Neural cell (in vitro differentiated cells): ENCODE results near the gene HOXC11. TPM values are rescaled to one million over a fixed set of nuclear protein-coding genes. Genes with fewer than 3 reads are reported as not detected.

Source experiments
- H2AFZ ChIP-seq: fragments of 200-600, 300-800 bp; sonication (generic), shearing (Covaris generic); 2 replicates; pipeline ENCODE4 v1.6.0; 2014; ENCODE audit warnings: low read depth, mild to moderate bottlenecking, antibody characterized with exemption, low read length, moderate library complexity
- H3F3A ChIP-seq: fragments of 200-600 bp; shearing (Covaris generic); 2 replicates; pipeline ENCODE4 v1.6.1; 2016; ENCODE audit warnings: mild to moderate bottlenecking, moderate library complexity, mixed read lengths, antibody characterized with exemption, low read length; ENCODE audit not compliant: insufficient read depth, poor library complexity, severe bottlenecking
- H3K27ac ChIP-seq: fragments of 200-600, 300-800 bp; sonication (generic), shearing (Covaris generic); 2 replicates; pipeline ENCODE4 v1.5.1; 2014; ENCODE audit warnings: mild to moderate bottlenecking, low read length, moderate library complexity
- H3K27me3 ChIP-seq: fragments of 300-800, 200-600 bp; sonication (generic), shearing (Covaris generic); 2 replicates; pipeline ENCODE4 v1.6.0; 2014; ENCODE audit warnings: mild to moderate bottlenecking, low read depth, low read length, moderate library complexity; ENCODE audit not compliant: insufficient read depth
- H3K36me3 ChIP-seq: fragments of 300-800, 200-600 bp; sonication (generic), shearing (Covaris generic); 2 replicates; pipeline ENCODE4 v1.5.1; 2014; ENCODE audit warnings: mild to moderate bottlenecking, antibody characterized with exemption, low read length, moderate library complexity; ENCODE audit not compliant: insufficient read depth
- H3K4me2 ChIP-seq: fragments of 300-800, 200-600 bp; sonication (generic), shearing (Covaris generic); 2 replicates; pipeline ENCODE4 v1.6.0; 2014; ENCODE audit warnings: mild to moderate bottlenecking, low read length
- H3K4me3 ChIP-seq: fragments of 300-800, 200-600 bp; sonication (generic), shearing (Covaris generic); 2 replicates; pipeline ENCODE4 v1.5.1; 2014; ENCODE audit warnings: mild to moderate bottlenecking, low read length, moderate library complexity
- H3K79me2 ChIP-seq: fragments of 200-600 bp; shearing (Covaris generic); replicated peaks from 2 replicates; pipeline ENCODE4 v1.6.0; 2014; ENCODE audit warnings: mild to moderate bottlenecking, low read length, moderate library complexity; ENCODE audit not compliant: insufficient read depth
- H3K9ac ChIP-seq: fragments of 300-800, 200-600 bp; sonication (generic), shearing (Covaris generic); 2 replicates; pipeline ENCODE4 v1.6.1; 2016; ENCODE audit warnings: mild to moderate bottlenecking, low read length, mixed read lengths
- H3K9me2 ChIP-seq: fragments of 200-600 bp; shearing (Covaris generic); 2 replicates; pipeline ENCODE4 v1.6.1; 2016; ENCODE audit warnings: mild to moderate bottlenecking, low read length, mixed read lengths; ENCODE audit not compliant: insufficient read depth
- H3K9me3 ChIP-seq: fragments of 200-600, 300-800 bp; sonication (generic), shearing (Covaris generic); 2 replicates; pipeline ENCODE4 v1.6.1; 2016; ENCODE audit warnings: mild to moderate bottlenecking, mixed run types, low read length, moderate library complexity, mixed read lengths
- H4K20me1 ChIP-seq: fragments of 200-600 bp; shearing (Covaris generic); 2 replicates; pipeline ENCODE4 v1.6.1; 2016; ENCODE audit warnings: mild to moderate bottlenecking, mixed run types; ENCODE audit not compliant: insufficient read depth
- EP300 ChIP-seq: fragments of 450-650 bp; conservative IDR thresholded peaks from 2 replicates; pipeline ENCODE4 v1.6.1; 2014; ENCODE audit warnings: antibody characterized with exemption, mild to moderate bottlenecking, moderate library complexity; ENCODE audit not compliant: poor library complexity, severe bottlenecking
- EZH2 ChIP-seq: fragments of 200-600, 300-800 bp; shearing (Covaris generic), sonication (generic); IDR thresholded peaks from 2 replicates; pipeline ENCODE4 v1.6.1; 2014; ENCODE audit warnings: antibody characterized with exemption, low read length, borderline replicate concordance, mild to moderate bottlenecking; ENCODE audit not compliant: insufficient read depth, poor library complexity, severe bottlenecking
- MXI1 ChIP-seq: fragments of 450-650 bp; conservative IDR thresholded peaks from 2 replicates; pipeline ENCODE4 v1.6.1; 2014; ENCODE audit warnings: antibody characterized with exemption, mild to moderate bottlenecking; ENCODE audit not compliant: poor library complexity, severe bottlenecking
- POLR2AphosphoS5 ChIP-seq: IDR thresholded peaks from 2 replicates; pipeline ENCODE4 v1.6.1; 2012
- RAD21 ChIP-seq: fragments of 450-650 bp; conservative IDR thresholded peaks from 2 replicates; pipeline ENCODE4 v1.6.1; 2014; ENCODE audit warnings: antibody characterized with exemption, mild to moderate bottlenecking, moderate library complexity
- SMC3 ChIP-seq: fragments of 450-650 bp; conservative IDR thresholded peaks from 2 replicates; pipeline ENCODE4 v1.6.1; 2014; ENCODE audit warnings: antibody characterized with exemption, mild to moderate bottlenecking, moderate library complexity; ENCODE audit not compliant: poor library complexity
- TAF1 ChIP-seq: IDR thresholded peaks from 2 replicates; pipeline ENCODE4 v1.6.1; 2012; ENCODE audit warnings: low read depth
- polyA plus RNA-seq: library from polyadenylated mRNA; depleted of rRNA; stranded (reverse); fragments of >200 nt; gene quantifications from 2 replicates; pipeline ENCODE4 v1.2.3, GENCODE V29; 2014
- TF ChIP-seq, protein P1 (sequence below): IDR thresholded peaks from 2 replicates; pipeline ENCODE4 v1.6.1; 2012; ENCODE audit warnings: borderline replicate concordance
- TF ChIP-seq, protein P2 (sequence below): fragments of 450-650 bp; IDR thresholded peaks from 2 replicates; pipeline ENCODE4 v1.5.1; 2014; ENCODE audit warnings: antibody characterized with exemption, mild to moderate bottlenecking, moderate library complexity; ENCODE audit not compliant: poor library complexity, severe bottlenecking

HOXC11 gene
- polyA plus RNA-seq, 1 donor from 2014 or later, result not detected

DNA sequence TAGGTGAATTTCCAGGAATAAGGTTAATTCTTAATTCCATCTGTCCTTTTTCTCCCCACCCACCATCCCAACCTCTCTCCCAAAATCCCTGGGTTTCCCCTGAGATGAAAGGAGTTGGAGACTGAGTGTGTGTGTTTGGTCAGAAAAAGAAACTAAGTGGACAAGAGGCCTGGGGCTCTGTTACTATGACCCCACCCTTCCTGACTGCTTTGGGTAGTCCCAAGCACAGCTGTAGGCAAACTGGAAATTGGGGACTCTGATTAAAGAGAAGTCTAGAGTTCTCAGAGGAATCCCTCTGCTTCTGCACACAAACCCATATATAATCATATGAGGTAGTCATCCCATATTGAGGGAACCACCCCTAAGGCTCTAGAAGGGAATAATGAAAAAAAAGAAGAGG lies 25.2 kb upstream of the HOXC11 start:
- H2AFZ ChIP-seq, result no peak overlapping the region
- H3K4me2 ChIP-seq, result no peak overlapping the region
- TF ChIP-seq TAF1 (no peak), POLR2AphosphoS5 (no peak), RAD21 (no peak), EP300 (no peak), EZH2 (no peak), SMC3 (no peak), MXI1 (no peak)
- TF ChIP-seq, protein P1, sequence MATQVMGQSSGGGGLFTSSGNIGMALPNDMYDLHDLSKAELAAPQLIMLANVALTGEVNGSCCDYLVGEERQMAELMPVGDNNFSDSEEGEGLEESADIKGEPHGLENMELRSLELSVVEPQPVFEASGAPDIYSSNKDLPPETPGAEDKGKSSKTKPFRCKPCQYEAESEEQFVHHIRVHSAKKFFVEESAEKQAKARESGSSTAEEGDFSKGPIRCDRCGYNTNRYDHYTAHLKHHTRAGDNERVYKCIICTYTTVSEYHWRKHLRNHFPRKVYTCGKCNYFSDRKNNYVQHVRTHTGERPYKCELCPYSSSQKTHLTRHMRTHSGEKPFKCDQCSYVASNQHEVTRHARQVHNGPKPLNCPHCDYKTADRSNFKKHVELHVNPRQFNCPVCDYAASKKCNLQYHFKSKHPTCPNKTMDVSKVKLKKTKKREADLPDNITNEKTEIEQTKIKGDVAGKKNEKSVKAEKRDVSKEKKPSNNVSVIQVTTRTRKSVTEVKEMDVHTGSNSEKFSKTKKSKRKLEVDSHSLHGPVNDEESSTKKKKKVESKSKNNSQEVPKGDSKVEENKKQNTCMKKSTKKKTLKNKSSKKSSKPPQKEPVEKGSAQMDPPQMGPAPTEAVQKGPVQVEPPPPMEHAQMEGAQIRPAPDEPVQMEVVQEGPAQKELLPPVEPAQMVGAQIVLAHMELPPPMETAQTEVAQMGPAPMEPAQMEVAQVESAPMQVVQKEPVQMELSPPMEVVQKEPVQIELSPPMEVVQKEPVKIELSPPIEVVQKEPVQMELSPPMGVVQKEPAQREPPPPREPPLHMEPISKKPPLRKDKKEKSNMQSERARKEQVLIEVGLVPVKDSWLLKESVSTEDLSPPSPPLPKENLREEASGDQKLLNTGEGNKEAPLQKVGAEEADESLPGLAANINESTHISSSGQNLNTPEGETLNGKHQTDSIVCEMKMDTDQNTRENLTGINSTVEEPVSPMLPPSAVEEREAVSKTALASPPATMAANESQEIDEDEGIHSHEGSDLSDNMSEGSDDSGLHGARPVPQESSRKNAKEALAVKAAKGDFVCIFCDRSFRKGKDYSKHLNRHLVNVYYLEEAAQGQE, result no peak
- TF ChIP-seq, protein P2, sequence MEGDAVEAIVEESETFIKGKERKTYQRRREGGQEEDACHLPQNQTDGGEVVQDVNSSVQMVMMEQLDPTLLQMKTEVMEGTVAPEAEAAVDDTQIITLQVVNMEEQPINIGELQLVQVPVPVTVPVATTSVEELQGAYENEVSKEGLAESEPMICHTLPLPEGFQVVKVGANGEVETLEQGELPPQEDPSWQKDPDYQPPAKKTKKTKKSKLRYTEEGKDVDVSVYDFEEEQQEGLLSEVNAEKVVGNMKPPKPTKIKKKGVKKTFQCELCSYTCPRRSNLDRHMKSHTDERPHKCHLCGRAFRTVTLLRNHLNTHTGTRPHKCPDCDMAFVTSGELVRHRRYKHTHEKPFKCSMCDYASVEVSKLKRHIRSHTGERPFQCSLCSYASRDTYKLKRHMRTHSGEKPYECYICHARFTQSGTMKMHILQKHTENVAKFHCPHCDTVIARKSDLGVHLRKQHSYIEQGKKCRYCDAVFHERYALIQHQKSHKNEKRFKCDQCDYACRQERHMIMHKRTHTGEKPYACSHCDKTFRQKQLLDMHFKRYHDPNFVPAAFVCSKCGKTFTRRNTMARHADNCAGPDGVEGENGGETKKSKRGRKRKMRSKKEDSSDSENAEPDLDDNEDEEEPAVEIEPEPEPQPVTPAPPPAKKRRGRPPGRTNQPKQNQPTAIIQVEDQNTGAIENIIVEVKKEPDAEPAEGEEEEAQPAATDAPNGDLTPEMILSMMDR, result no peak
- no peaks in the 10 kb centered on the region for H3K79me2 ChIP-seq
- no peaks in the 10 kb centered on the region for H3K36me3 ChIP-seq
- H3K9ac ChIP-seq, result no peak overlapping the region
- no peak overlapping the region for H3K4me3 ChIP-seq
- H3K27me3 ChIP-seq, result peaks cover 100% of the 10 kb centered on the region
- H3K9me2 ChIP-seq, result no peaks in the 10 kb centered on the region
- H3F3A ChIP-seq, result no peaks in the 10 kb centered on the region
- no peaks in the 10 kb centered on the region for H4K20me1 ChIP-seq
- H3K27ac ChIP-seq, result no peak overlapping the region
- H3K9me3 ChIP-seq, result no peaks in the 10 kb centered on the region

DNA sequence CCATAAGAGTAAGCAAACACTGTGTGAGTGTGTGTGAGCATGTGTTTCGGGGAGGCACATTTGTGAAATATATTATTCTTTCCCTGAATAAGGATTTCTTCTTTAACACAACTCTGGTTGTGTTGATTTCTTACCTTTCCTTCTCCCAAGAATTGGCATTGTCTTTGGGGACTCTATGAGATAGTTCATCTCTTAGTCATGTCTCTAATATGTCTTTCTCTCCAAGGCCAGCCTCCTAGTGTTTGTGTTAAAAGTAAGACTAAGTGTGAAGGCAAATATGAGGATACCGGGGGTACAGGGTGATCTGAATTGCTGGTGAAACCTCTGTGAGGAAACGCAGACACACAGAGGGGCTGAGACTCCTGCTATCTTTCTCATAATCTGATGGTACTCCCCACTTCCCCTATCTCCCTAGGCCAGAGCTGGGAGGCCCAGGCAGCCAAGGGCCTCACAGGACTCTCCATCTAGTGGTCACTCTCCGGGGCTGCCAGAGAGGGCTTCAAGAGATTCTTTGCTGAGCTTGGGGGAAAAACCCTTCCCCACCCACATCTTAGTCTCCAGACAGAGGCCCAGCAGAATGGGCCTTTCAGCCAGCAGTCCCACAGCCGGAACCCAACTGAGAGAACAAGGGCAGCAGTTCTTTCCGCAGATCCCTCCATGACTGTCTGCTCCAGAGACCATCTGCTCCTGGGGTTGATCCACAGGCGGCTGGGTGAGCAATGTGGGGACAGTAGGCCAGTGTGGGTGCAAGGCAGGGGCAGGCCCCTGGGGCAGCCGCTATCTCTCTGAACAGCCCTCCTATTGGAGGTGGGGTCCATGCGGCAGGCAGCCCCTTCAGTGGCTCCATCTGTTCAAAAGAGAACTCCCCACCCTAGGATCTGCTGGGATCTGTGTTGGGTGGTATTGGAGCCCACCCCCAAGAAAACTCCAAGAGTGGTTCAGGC lies 24.0 kb upstream of the HOXC11 start:
- no peaks in the 10 kb centered on the region for H3K36me3 ChIP-seq
- H3K4me2 ChIP-seq, result no peak overlapping the region
- no peaks in the 10 kb centered on the region for H3F3A ChIP-seq
- H3K27me3 ChIP-seq, result peaks cover 100% of the 10 kb centered on the region
- no peak overlapping the region for H2AFZ ChIP-seq
- TF ChIP-seq, protein P1, result no peak
- TF ChIP-seq EZH2 (no peak), POLR2AphosphoS5 (no peak), EP300 (no peak), RAD21 (no peak), MXI1 (no peak), SMC3 (no peak), TAF1 (no peak)
- TF ChIP-seq, protein P2, result no peak
- H3K4me3 ChIP-seq, result no peak overlapping the region
- no peaks in the 10 kb centered on the region for H3K79me2 ChIP-seq
- H3K9ac ChIP-seq, result no peak overlapping the region
- no peaks in the 10 kb centered on the region for H3K9me3 ChIP-seq
- H3K27ac ChIP-seq, result no peak overlapping the region
- no peaks in the 10 kb centered on the region for H3K9me2 ChIP-seq
- H4K20me1 ChIP-seq, result no peaks in the 10 kb centered on the region
